H9 (cell line): ENCODE results near the gene SPTBN4. TPM values are rescaled to one million over a fixed set of nuclear protein-coding genes. Genes with fewer than 3 reads are reported as not detected.

Source experiments
- DNase-seq: peaks from one replicate; pipeline ENCODE4 v3.0.0-alpha.2; 2017
- H2AFZ ChIP-seq: one replicate; pipeline ENCODE4 v1.6.1; 2013; ENCODE audit warnings: mild to moderate bottlenecking, low read length, control low read depth, moderate library complexity
- H2AK5ac ChIP-seq: 2 replicates; pipeline ENCODE4 v1.6.1; 2013; ENCODE audit warnings: low read length, control low read depth, mixed read lengths; ENCODE audit not compliant: insufficient read length
- H2BK120ac ChIP-seq: one replicate; pipeline ENCODE4 v1.6.1; 2013; ENCODE audit warnings: low read depth, mild to moderate bottlenecking, low read length, control low read depth, inconsistent platforms; ENCODE audit not compliant: poor library complexity, severe bottlenecking
- H2BK12ac ChIP-seq: 2 replicates; pipeline ENCODE4 v1.6.1; 2013; ENCODE audit warnings: low read length, control low read depth, mixed read lengths, low read depth; ENCODE audit not compliant: insufficient read length
- H2BK15ac ChIP-seq: 2 replicates; pipeline ENCODE4 v1.6.1; 2013; ENCODE audit warnings: low read depth, low read length, control low read depth
- H2BK20ac ChIP-seq: one replicate; pipeline ENCODE4 v1.6.1; 2013; ENCODE audit warnings: low read depth, mild to moderate bottlenecking, low read length, control low read depth, inconsistent platforms; ENCODE audit not compliant: poor library complexity, severe bottlenecking
- H2BK5ac ChIP-seq: 2 replicates; pipeline ENCODE4 v1.6.1; 2013; ENCODE audit warnings: low read length, control low read depth, mixed read lengths; ENCODE audit not compliant: insufficient read length
- H3K14ac ChIP-seq: 2 replicates; pipeline ENCODE4 v1.6.1; 2013; ENCODE audit warnings: low read length, control low read depth; ENCODE audit not compliant: insufficient read depth
- H3K18ac ChIP-seq: 2 replicates; pipeline ENCODE4 v1.6.1; 2013; ENCODE audit warnings: low read depth, mild to moderate bottlenecking, mixed read lengths, low read length, control low read depth; ENCODE audit not compliant: insufficient read length
- H3K23ac ChIP-seq: 2 replicates; pipeline ENCODE4 v1.6.1; 2013; ENCODE audit warnings: low read length, control low read depth, mixed read lengths, low read depth; ENCODE audit not compliant: insufficient read length
- H3K23me2 ChIP-seq: 2 replicates; pipeline ENCODE4 v1.6.1; 2013; ENCODE audit warnings: low read depth, mild to moderate bottlenecking, mixed read lengths, low read length, control low read depth; ENCODE audit not compliant: insufficient read length, poor library complexity, severe bottlenecking
- H3K27ac ChIP-seq: 2 replicates; pipeline ENCODE4 v1.5.1; 2013; ENCODE audit warnings: low read length, control low read depth, mixed read lengths, low read depth; ENCODE audit not compliant: insufficient read length
- H3K27me3 ChIP-seq: 2 replicates; pipeline ENCODE4 v1.6.1; 2013; ENCODE audit warnings: low read length, control low read depth, inconsistent platforms; ENCODE audit not compliant: insufficient read depth
- H3K4ac ChIP-seq: 2 replicates; pipeline ENCODE4 v1.6.1; 2013; ENCODE audit warnings: low read depth, mild to moderate bottlenecking, control low read depth, inconsistent platforms, low read length, moderate library complexity
- H3K4me1 ChIP-seq: 2 replicates; pipeline ENCODE4 v1.6.1; 2013; ENCODE audit warnings: low read length, control low read depth, inconsistent platforms; ENCODE audit not compliant: insufficient read depth
- H3K4me2 ChIP-seq: 2 replicates; pipeline ENCODE4 v1.6.1; 2013; ENCODE audit warnings: low read length, control low read depth, mixed read lengths; ENCODE audit not compliant: insufficient read length, insufficient read depth
- H3K56ac ChIP-seq: 2 replicates; pipeline ENCODE4 v1.6.1; 2013; ENCODE audit warnings: low read depth, mild to moderate bottlenecking, mixed read lengths, low read length, control low read depth; ENCODE audit not compliant: insufficient read length
- H3K79me1 ChIP-seq: 2 replicates; pipeline ENCODE4 v1.6.1; 2013; ENCODE audit warnings: low read depth, mild to moderate bottlenecking, moderate library complexity, low read length, control low read depth, inconsistent platforms; ENCODE audit not compliant: insufficient read depth, poor library complexity, severe bottlenecking
- H3K79me2 ChIP-seq: 2 replicates; pipeline ENCODE4 v1.6.1; 2013; ENCODE audit warnings: low read length, control low read depth, inconsistent platforms; ENCODE audit not compliant: insufficient read depth
- H3K9ac ChIP-seq: 2 replicates; pipeline ENCODE4 v1.6.1; 2013; ENCODE audit warnings: low read length, control low read depth, mixed read lengths; ENCODE audit not compliant: insufficient read length; ENCODE audit errors: extremely low read depth
- H3K9me3 ChIP-seq: one replicate; pipeline ENCODE4 v1.6.1; 2013; ENCODE audit warnings: low read depth, low read length, inconsistent platforms; ENCODE audit not compliant: control insufficient read depth
- H3T11ph ChIP-seq: one replicate; pipeline ENCODE4 v1.6.1; 2013; ENCODE audit warnings: mild to moderate bottlenecking, low read length, control low read depth, inconsistent platforms
- H4K20me1 ChIP-seq: one replicate; pipeline ENCODE4 v1.6.1; 2013; ENCODE audit not compliant: control insufficient read depth, insufficient read length, insufficient read depth
- H4K5ac ChIP-seq: 2 replicates; pipeline ENCODE4 v1.6.1; 2013; ENCODE audit warnings: low read depth, mild to moderate bottlenecking, mixed read lengths, low read length, control low read depth; ENCODE audit not compliant: insufficient read length
- H4K8ac ChIP-seq: replicated peaks from 2 replicates; pipeline ENCODE4 v1.6.1; 2013; ENCODE audit warnings: low read length, control low read depth, mixed read lengths, low read depth; ENCODE audit not compliant: insufficient read length
- H4K91ac ChIP-seq: 2 replicates; pipeline ENCODE4 v1.6.1; 2013; ENCODE audit warnings: low read depth, mild to moderate bottlenecking, moderate library complexity, mixed read lengths, low read length, control low read depth; ENCODE audit not compliant: insufficient read length
- H3K27ac Mint-ChIP-seq, 3 experiments: 2 replicates in 2 of 3; 3 replicates in 1 of 3; pipeline ENCODE4 v1.8.0; 2020 to 2021; ENCODE audit warnings: mixed read lengths in 3 of 3, mild to moderate bottlenecking in 1 of 3, moderate library complexity in 1 of 3
- H3K27me3 Mint-ChIP-seq: 2 replicates; pipeline ENCODE4 v1.8.0; 2021; ENCODE audit warnings: low read depth, mild to moderate bottlenecking, moderate library complexity, mixed read lengths
- H3K36me3 Mint-ChIP-seq, 3 experiments: 2 replicates in 2 of 3; 3 replicates in 1 of 3; pipeline ENCODE4 v1.8.0; 2020 to 2021; ENCODE audit warnings: low read depth in 3 of 3, mixed read lengths in 3 of 3; ENCODE audit not compliant: insufficient read depth in 1 of 3
- H3K4me1 Mint-ChIP-seq, 2 experiments: 2 replicates each; pipeline ENCODE4 v1.8.0; 2020; ENCODE audit warnings: mixed read lengths in 2 of 2
- H3K4me3 Mint-ChIP-seq, 2 experiments: 2 replicates in 1 of 2; 3 replicates in 1 of 2; pipeline ENCODE4 v1.8.0; 2020 to 2021; ENCODE audit warnings: mild to moderate bottlenecking in 2 of 2, mixed read lengths in 2 of 2, moderate library complexity in 1 of 2
- H3K9me3 Mint-ChIP-seq, 2 experiments: 2 replicates in 1 of 2; 3 replicates in 1 of 2; pipeline ENCODE4 v1.8.0; 2020; ENCODE audit warnings: mild to moderate bottlenecking in 2 of 2, mixed read lengths in 2 of 2, moderate library complexity in 1 of 2
- CTCF ChIP-seq: fragments of 200-600 bp; sonication (generic); conservative IDR thresholded peaks from 3 replicates; pipeline ENCODE4 v1.8.0; 2021; ENCODE audit warnings: antibody characterized with exemption, mild to moderate bottlenecking
- WGBS: extraction: QIAGEN DNeasy Blood & Tissue Kit; methylation state at CpG from one replicate; pipeline ENCODE4 v1.1.7; 2013; ENCODE audit warnings: missing lambda C conversion rate, low lambda C conversion rate, mixed read lengths; ENCODE audit not compliant: insufficient read length; ENCODE audit errors: extremely low coverage; 5-methylcytosine and 5-hydroxymethylcytosine counted together
- total RNA-seq: library from RNA; stranded (reverse); gene quantifications from 2 replicates; pipeline ENCODE4 v1.2.1, GENCODE V29; 2021

The SPTBN4 gene
- total RNA-seq, 1 experiment from 2014 or later = 2.9 TPM

GRCh38 chr19:40586611-40587010, 119.8 kb downstream of the SPTBN4 start:
- no peak overlapping the region for H3K14ac ChIP-seq
- no peaks in the 10 kb centered on the region for H3K79me1 ChIP-seq
- H3K27me3 ChIP-seq = no peaks in the 10 kb centered on the region
- H3K4me1 ChIP-seq = no peaks in the 10 kb centered on the region
- no peak overlapping the region for H3K27ac ChIP-seq
- H3K4me1 Mint-ChIP-seq = no peaks in the 10 kb centered on the region
- H2BK5ac ChIP-seq = no peak overlapping the region
- H3K18ac ChIP-seq = no peak overlapping the region
- H3K4me2 ChIP-seq = no peak overlapping the region
- no peaks in the 10 kb centered on the region; the same call in 1 of the 2 replicates for H3K27me3 Mint-ChIP-seq
- H3K9me3 Mint-ChIP-seq = no peaks in the 10 kb centered on the region
- H3K27ac Mint-ChIP-seq = no peak overlapping the region
- H3K56ac ChIP-seq = no peak overlapping the region
- H3K4me3 Mint-ChIP-seq = no peak overlapping the region; a peak in 1 of 5 replicates
- H2AK5ac ChIP-seq = no peak overlapping the region
- no peaks in the 10 kb centered on the region for H3K9me3 ChIP-seq
- H4K20me1 ChIP-seq = no peaks in the 10 kb centered on the region
- H2AFZ ChIP-seq = no peak overlapping the region
- H3T11ph ChIP-seq = no peak overlapping the region
- H3K79me2 ChIP-seq = no peaks in the 10 kb centered on the region
- no peak overlapping the region for H3K4ac ChIP-seq
- H3K23me2 ChIP-seq = no peaks in the 10 kb centered on the region
- H2BK120ac ChIP-seq = no peak overlapping the region
- no peak overlapping the region for H4K8ac ChIP-seq
- no CpG with 5 or more reads among the region's 14 CpGs for WGBS
- no peak overlapping the region for H4K5ac ChIP-seq
- no peak overlapping the region for H3K9ac ChIP-seq
- no peak overlapping the region for H2BK12ac ChIP-seq
- H2BK15ac ChIP-seq = no peak overlapping the region
- no peak overlapping the region for H2BK20ac ChIP-seq
- no peak overlapping the region for H4K91ac ChIP-seq
- H3K23ac ChIP-seq = no peak overlapping the region
- TF ChIP-seq CTCF = no peak
- peaks cover 32 to 79% (median 55%) of the 10 kb centered on the region in 3 experiments for H3K36me3 Mint-ChIP-seq
- peak; percentile 11 for DNase-seq
